ENCODE data around the gene HPSE. TPM values are rescaled to one million over a fixed set of nuclear protein-coding genes. Genes with fewer than 3 reads are reported as not detected.

Gene HPSE
- total and polyA plus RNA-seq, 2 of the 13 experiments (the other 11 are each of a cell fraction or from before 2014, with no cell fraction given): not detected

DNA sequence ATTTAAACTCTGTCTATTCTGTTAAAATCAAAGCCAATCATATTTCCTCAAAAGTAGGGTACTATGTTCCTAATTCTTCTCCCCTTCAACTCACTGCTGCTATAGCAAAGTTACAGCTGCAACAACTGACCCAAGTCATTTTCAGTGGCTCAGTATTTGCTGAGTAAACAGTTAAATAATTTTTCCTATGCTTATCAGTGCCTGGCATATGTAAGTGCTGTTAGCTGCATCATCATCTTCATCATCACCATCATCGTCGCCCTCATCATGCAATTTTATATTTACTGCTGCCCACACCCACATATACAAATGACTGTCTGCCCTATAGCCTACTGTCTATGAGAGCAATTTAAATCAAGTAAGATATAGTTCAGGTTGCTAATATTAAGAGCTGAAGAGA, 72.0 kb downstream of the HPSE start:
- BruUV-seq (replicated peaks): no TSS peak
- Histone ChIP-seq H3K4me2 (ENCODE audit: low read depth, low read length) (no peak overlapping the region), H3K27ac (ENCODE audit: extremely low read length, insufficient read depth, low read length) (no peak overlapping the region), H2AFZ (ENCODE audit: low read length) (no peak overlapping the region), H3K4me1 (ENCODE audit: insufficient read depth, low read length) (0 out of 2 replicates have a peak, but pooled peaks cover 4% of the 10 kb centered on the region), H3K4me3 (replicated peaks in 1 of 3; ENCODE audit: insufficient read depth in 1 of 3, low read depth in 2 of 3, low read length in 3 of 3) (no peak overlapping the region), H3K36me3 (replicated peaks in 1 of 2; ENCODE audit: control insufficient read depth in 1 of 2, insufficient read depth in 2 of 2, low read length in 2 of 2) (peaks cover 2 to 25% of the 10 kb centered on the region in 2 experiments), H3K79me2 (ENCODE audit: insufficient read depth, low read length) (no peaks in the 10 kb centered on the region), H3K27me3 (ENCODE audit: control insufficient read depth in 1 of 2, insufficient read depth in 2 of 2, low read length in 2 of 2) (no peaks in the 10 kb centered on the region), H3K9me3 (ENCODE audit: low read length) (no peaks in the 10 kb centered on the region), H3K9ac (ENCODE audit: insufficient read depth, low read depth, low read length) (no peak overlapping the region), H4K20me1 (ENCODE audit: insufficient read depth, low read length) (no peaks in the 10 kb centered on the region)
- FAIRE-seq (no peak), ATAC-seq (no peak), DNase-seq (ENCODE audit: low spot score) (no peak)
- POLR2A ChIA-PET: no interaction called here
- TF ChIP-seq MAFK (conservative IDR thresholded peaks at IDR 0.05 in 1 of 2, IDR thresholded peaks at IDR 0.05 in 1 of 2; ENCODE audit: low read length in 2 of 2): peak; percentile 63 to 81
- peak; percentile 75 for TF ChIP-seq MAFF (IDR thresholded peaks at IDR 0.05; ENCODE audit: low read depth, low read length)
- no peak for TF ChIP-seq KDM5A (IDR thresholded peaks at IDR 0.05; ENCODE audit: borderline replicate concordance, low read length)
- no peak for TF ChIP-seq ZNF296 (CRISPR knock-in tag; conservative IDR thresholded peaks at IDR 0.05)
- no peak for TF ChIP-seq SNAI1 (CRISPR knock-in tag; IDR thresholded peaks at IDR 0.05; ENCODE audit: borderline replicate concordance)
- CTCF ChIA-PET (ENCODE audit: low intra/inter-chr PET ratio, low total read pairs): no interaction called here
- WGBS (ENCODE audit: low lambda C conversion rate): 95% methylated on average over 2 of the region's 2 CpGs
- in situ Hi-C loops (cut with HindIII; ENCODE audit: extremely low pct_ligation_motif_present, low pct_unique_long_range_greater_than_20kb) (no loop called here), intact Hi-C loops (cut with micrococcal nuclease; ENCODE audit: unreplicated experiment) (loop anchor here (5.0 kb wide), 1 partner anchor 205 kb away; no protein-coding TSS in a partner anchor)

DNA sequence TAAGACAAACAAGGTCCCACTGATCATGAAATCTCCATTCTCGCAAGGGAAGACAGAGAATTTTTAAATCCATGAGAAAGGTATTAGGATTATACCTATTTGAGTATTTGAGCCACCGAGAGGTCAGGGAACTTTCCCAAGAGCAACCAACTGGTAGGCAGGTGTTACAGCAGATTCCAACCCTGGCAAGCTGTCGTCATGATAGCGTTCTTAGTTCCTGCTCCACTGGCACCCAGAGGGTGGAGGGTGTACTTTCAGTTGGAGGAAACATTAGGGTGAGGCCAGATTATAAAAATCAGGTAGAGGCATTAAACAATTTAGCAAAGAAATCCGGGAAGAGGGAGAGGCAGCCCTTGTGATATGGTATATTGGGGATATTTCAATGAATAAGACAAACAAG, 73.3 kb downstream of the HPSE start:
- in situ Hi-C loops (cut with HindIII; ENCODE audit: extremely low pct_ligation_motif_present, low pct_unique_long_range_greater_than_20kb): no loop called here
- ATAC-seq: no peak
- TF ChIP-seq NFYB (CRISPR knock-in tag; IDR thresholded peaks at IDR 0.05) (no peak), ZNF768 (CRISPR knock-in tag; IDR thresholded peaks at IDR 0.05) (no peak), ZNF180 (CRISPR knock-in tag; IDR thresholded peaks at IDR 0.05; ENCODE audit: borderline replicate concordance, low read depth) (no peak), RNF2 (conservative IDR thresholded peaks at IDR 0.05; ENCODE audit: low read depth) (no peak), AFF4 (CRISPR knock-in tag; IDR thresholded peaks at IDR 0.05) (no peak), FOXC1 (CRISPR knock-in tag; IDR thresholded peaks at IDR 0.05; ENCODE audit: borderline replicate concordance) (no peak), ZNF350 (CRISPR knock-in tag; IDR thresholded peaks at IDR 0.05; ENCODE audit: borderline replicate concordance, low read depth) (no peak), MXD3 (CRISPR knock-in tag; IDR thresholded peaks at IDR 0.05) (no peak)
- TF ChIP-seq, protein P1, sequence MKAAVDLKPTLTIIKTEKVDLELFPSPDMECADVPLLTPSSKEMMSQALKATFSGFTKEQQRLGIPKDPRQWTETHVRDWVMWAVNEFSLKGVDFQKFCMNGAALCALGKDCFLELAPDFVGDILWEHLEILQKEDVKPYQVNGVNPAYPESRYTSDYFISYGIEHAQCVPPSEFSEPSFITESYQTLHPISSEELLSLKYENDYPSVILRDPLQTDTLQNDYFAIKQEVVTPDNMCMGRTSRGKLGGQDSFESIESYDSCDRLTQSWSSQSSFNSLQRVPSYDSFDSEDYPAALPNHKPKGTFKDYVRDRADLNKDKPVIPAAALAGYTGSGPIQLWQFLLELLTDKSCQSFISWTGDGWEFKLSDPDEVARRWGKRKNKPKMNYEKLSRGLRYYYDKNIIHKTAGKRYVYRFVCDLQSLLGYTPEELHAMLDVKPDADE (CRISPR knock-in tag; IDR thresholded peaks at IDR 0.05): no peak

More for the DNA sequence above, 73.3 kb downstream of the HPSE start:
- Histone ChIP-seq H4K20me1 (ENCODE audit: insufficient read depth, low read length) (no peaks in the 10 kb centered on the region), H3K9me3 (ENCODE audit: low read length) (no peaks in the 10 kb centered on the region), H2AFZ (ENCODE audit: low read length) (no peak overlapping the region), H3K27ac (ENCODE audit: extremely low read length, insufficient read depth, low read length) (no peak overlapping the region), H3K27me3 (ENCODE audit: control insufficient read depth in 1 of 2, insufficient read depth in 2 of 2, low read length in 2 of 2) (no peaks in the 10 kb centered on the region), H3K4me2 (ENCODE audit: low read depth, low read length) (no peak overlapping the region), H3K9ac (ENCODE audit: insufficient read depth, low read depth, low read length) (no peak overlapping the region), H3K79me2 (ENCODE audit: insufficient read depth, low read length) (no peaks in the 10 kb centered on the region), H3K36me3 (replicated peaks in 1 of 2; ENCODE audit: control insufficient read depth in 1 of 2, insufficient read depth in 2 of 2, low read length in 2 of 2) (peaks cover 2 to 21% of the 10 kb centered on the region in 2 experiments), H3K4me1 (ENCODE audit: insufficient read depth, low read length) (0 out of 2 replicates have a peak, but pooled peaks cover 4% of the 10 kb centered on the region), H3K4me3 (replicated peaks in 1 of 3; ENCODE audit: insufficient read depth in 1 of 3, low read depth in 2 of 3, low read length in 3 of 3) (no peak overlapping the region)
- BruUV-seq (replicated peaks): no TSS peak
- no peak for DNase-seq (ENCODE audit: low spot score)
- ChIA-PET CTCF (ENCODE audit: low intra/inter-chr PET ratio, low total read pairs) (interaction anchor here (0.6 to 1.9 kb wide), 2 partner anchors 187 to 206 kb away, joined by 3 to 21 read pairs; no protein-coding TSS in a partner anchor), POLR2A (interaction anchor here (1.2 kb wide), 1 partner anchor 226 kb away, joined by 3 read pairs; the partner anchor contains the start of gene COPS4)
- intact Hi-C loops (cut with micrococcal nuclease; ENCODE audit: unreplicated experiment): loop anchor here (5.0 kb wide), 1 partner anchor 204 kb away; no protein-coding TSS in a partner anchor
- 87% methylated on average over 5 of the region's 5 CpGs for WGBS (ENCODE audit: low lambda C conversion rate)
- FAIRE-seq: no peak

All from HepG2 (cell line).